Keratinocyte (primary cell): ENCODE measurements around the gene PTPRN2. TPM values are rescaled to one million over a fixed set of nuclear protein-coding genes. Genes with fewer than 3 reads are reported as not detected.

ENCODE experiments used
- DNase-seq: peaks from one replicate; pipeline ENCODE4 v3.0.0-alpha.2; 2011; ENCODE audit warnings: low read depth, missing footprints, low spot score
- FAIRE-seq: peaks from 2 replicates; lab custom pipeline; 2011; peaks lifted over from hg19 to GRCh38; lab: Jason Lieb, UNC
- H2AFZ ChIP-seq: 2 replicates; pipeline ENCODE4 v1.6.0; 2012; ENCODE audit warnings: low read length, control low read depth, inconsistent platforms; ENCODE audit not compliant: control insufficient read depth
- H3K27ac ChIP-seq: 2 replicates; pipeline ENCODE4 v1.5.1; 2011; ENCODE audit warnings: low read length; ENCODE audit not compliant: control insufficient read depth, insufficient read depth
- H3K27me3 ChIP-seq: 3 replicates; pipeline ENCODE4 v1.6.0; 2011; ENCODE audit warnings: low read length; ENCODE audit not compliant: control insufficient read depth, insufficient read depth; ENCODE audit errors: extremely low read depth
- H3K36me3 ChIP-seq, 2 experiments: 2 replicates in 1 of 2; 3 replicates in 1 of 2; pipeline ENCODE4 v1.5.1; 2011; ENCODE audit warnings: low read length in 2 of 2, mild to moderate bottlenecking in 1 of 2; ENCODE audit not compliant: control insufficient read depth in 2 of 2, insufficient read depth in 2 of 2; ENCODE audit errors: extremely low read depth in 1 of 2
- H3K4me1 ChIP-seq: 3 replicates; pipeline ENCODE4 v1.5.1; 2011; ENCODE audit warnings: low read length; ENCODE audit not compliant: control insufficient read depth, insufficient read depth; ENCODE audit errors: extremely low read depth
- H3K4me2 ChIP-seq: 3 replicates; pipeline ENCODE4 v1.6.0; 2011; ENCODE audit warnings: low read depth, low read length; ENCODE audit not compliant: control insufficient read depth, insufficient read depth; ENCODE audit errors: extremely low read depth
- H3K4me3 ChIP-seq, 3 experiments: fragments of 200-600 bp in 1 of 3; sonication (generic) in 1 of 3; 2 replicates in 2 of 3; 3 replicates in 1 of 3; pipeline ENCODE4 v1.5.1; 2011 to 2016; ENCODE audit warnings: low read length in 3 of 3, mild to moderate bottlenecking in 3 of 3, control low read depth in 2 of 3, inconsistent platforms in 1 of 3, low read depth in 1 of 3, mixed read lengths in 1 of 3, mixed run types in 1 of 3, moderate library complexity in 1 of 3; ENCODE audit not compliant: control insufficient read depth in 2 of 3, insufficient read depth in 2 of 3; ENCODE audit errors: extremely low read depth in 1 of 3
- H3K79me2 ChIP-seq: 2 replicates; pipeline ENCODE4 v1.6.0; 2012; ENCODE audit warnings: low read length; ENCODE audit not compliant: control insufficient read depth, insufficient read depth
- H3K9ac ChIP-seq: 3 replicates; pipeline ENCODE4 v1.6.0; 2011; ENCODE audit warnings: low read length; ENCODE audit not compliant: control insufficient read depth, insufficient read depth; ENCODE audit errors: extremely low read depth
- H3K9me1 ChIP-seq: 3 replicates; pipeline ENCODE4 v1.6.0; 2011; ENCODE audit warnings: low read length; ENCODE audit not compliant: control insufficient read depth, insufficient read depth; ENCODE audit errors: extremely low read depth
- H3K9me3 ChIP-seq: 2 replicates; pipeline ENCODE4 v1.5.1; 2012; ENCODE audit warnings: low read depth, low read length; ENCODE audit not compliant: control insufficient read depth
- H4K20me1 ChIP-seq: 3 replicates; pipeline ENCODE4 v1.6.0; 2011; ENCODE audit warnings: low read length; ENCODE audit not compliant: control insufficient read depth, insufficient read depth; ENCODE audit errors: extremely low read depth
- EZH2 ChIP-seq: IDR thresholded peaks from one replicate; pipeline ENCODE4 v1.6.1; 2012; ENCODE audit warnings: inconsistent platforms, mild to moderate bottlenecking, low read length, moderate library complexity
- dilution Hi-C: fragments of 300-500 bp; cut with MboI; formaldehyde crosslinking; loops from one replicate; pipeline ENCODE4 v1.7.0; 2020; ENCODE audit warnings: low sequenced_read_pairs; ENCODE audit not compliant: extremely low pct_ligation_motif_present
- polyA plus RNA-seq, 5 experiments: library from polyadenylated mRNA; depleted of rRNA in 3 of 5; stranded (reverse) in 3 of 5; stranded (forward) in 1 of 5; unstranded in 1 of 5; fragments of >200 nt; gene quantifications; 1 replicate in 1 of 5; 2 replicates in 3 of 5; 3 replicates in 1 of 5; pipeline versions ENCODE4 v1.2.1 to v1.2.3, GENCODE V29; 2011 to 2012; ENCODE audit warnings: missing spikeins in 2 of 5, low read depth in 1 of 5, low replicate concordance in 1 of 5
- TF ChIP-seq, protein P1 (sequence below), 3 experiments: IDR thresholded peaks in 1 of 3; conservative IDR thresholded peaks in 1 of 3; optimal IDR thresholded peaks in 1 of 3; 2 replicates in 2 of 3; 3 replicates in 1 of 3; pipeline versions ENCODE3 to v1.5.1; 2011; ENCODE audit warnings: low read length in 3 of 3, mild to moderate bottlenecking in 3 of 3, moderate library complexity in 2 of 3, control low read depth in 1 of 3, inconsistent platforms in 1 of 3; ENCODE audit not compliant: insufficient read depth in 2 of 3; ENCODE audit errors: extremely low read depth in 1 of 3

PTPRN2 gene
- polyA plus RNA-seq, 1 donor (not counting 4 experiments of a cell fraction or from before 2014, with no cell fraction given) = not detected

DNA sequence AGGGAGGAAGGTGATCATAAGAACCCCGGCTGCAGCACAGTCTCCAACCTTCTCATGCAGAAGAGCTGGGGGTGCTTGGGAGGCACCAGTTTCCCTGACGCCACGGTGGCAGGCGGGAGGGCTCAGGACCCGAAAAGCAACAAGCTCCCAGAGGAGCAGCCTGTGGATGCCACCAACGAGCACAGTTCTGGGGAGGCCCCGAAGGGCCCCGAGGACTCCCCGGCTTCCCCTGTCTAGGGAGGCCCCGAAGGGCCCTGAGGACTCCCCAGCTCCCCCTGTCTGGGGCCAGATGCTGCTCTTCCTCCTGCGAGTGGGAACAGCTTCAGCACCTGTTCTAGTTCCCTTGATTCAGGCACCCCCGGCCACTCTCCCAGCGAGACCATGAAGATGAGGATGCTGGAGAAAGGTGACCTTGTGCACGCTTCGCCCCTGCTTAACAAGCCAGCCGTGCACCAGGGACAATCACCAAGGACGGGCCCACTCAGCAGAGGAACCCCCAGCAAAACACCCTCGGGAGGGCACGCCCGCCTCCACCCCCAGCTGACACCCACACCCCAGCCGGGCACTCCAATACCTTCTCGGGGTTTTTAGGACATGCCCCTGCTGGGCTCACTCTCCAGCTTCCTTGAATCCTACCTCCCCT is 112.5 kb downstream of the PTPRN2 start:
- no peaks in the 10 kb centered on the region for H4K20me1 ChIP-seq
- H3K27ac ChIP-seq = no peak overlapping the region
- no peaks in the 10 kb centered on the region for H3K4me1 ChIP-seq
- H3K4me2 ChIP-seq = no peak overlapping the region
- H2AFZ ChIP-seq = no peak overlapping the region
- H3K9me3 ChIP-seq = peaks cover 4% of the 10 kb centered on the region
- H3K36me3 ChIP-seq = no peaks in the 10 kb centered on the region
- FAIRE-seq (no peak), DNase-seq (no peak)
- H3K79me2 ChIP-seq = no peaks in the 10 kb centered on the region
- TF ChIP-seq EZH2 = no peak
- TF ChIP-seq, protein P1, sequence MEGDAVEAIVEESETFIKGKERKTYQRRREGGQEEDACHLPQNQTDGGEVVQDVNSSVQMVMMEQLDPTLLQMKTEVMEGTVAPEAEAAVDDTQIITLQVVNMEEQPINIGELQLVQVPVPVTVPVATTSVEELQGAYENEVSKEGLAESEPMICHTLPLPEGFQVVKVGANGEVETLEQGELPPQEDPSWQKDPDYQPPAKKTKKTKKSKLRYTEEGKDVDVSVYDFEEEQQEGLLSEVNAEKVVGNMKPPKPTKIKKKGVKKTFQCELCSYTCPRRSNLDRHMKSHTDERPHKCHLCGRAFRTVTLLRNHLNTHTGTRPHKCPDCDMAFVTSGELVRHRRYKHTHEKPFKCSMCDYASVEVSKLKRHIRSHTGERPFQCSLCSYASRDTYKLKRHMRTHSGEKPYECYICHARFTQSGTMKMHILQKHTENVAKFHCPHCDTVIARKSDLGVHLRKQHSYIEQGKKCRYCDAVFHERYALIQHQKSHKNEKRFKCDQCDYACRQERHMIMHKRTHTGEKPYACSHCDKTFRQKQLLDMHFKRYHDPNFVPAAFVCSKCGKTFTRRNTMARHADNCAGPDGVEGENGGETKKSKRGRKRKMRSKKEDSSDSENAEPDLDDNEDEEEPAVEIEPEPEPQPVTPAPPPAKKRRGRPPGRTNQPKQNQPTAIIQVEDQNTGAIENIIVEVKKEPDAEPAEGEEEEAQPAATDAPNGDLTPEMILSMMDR (optimal IDR thresholded peaks at IDR 0.05 in 1 of 3, IDR thresholded peaks at IDR 0.05 in 1 of 3, conservative IDR thresholded peaks at IDR 0.05 in 1 of 3; ENCODE audit: extremely low read depth in 1 of 3, insufficient read depth in 2 of 3, low read length in 3 of 3) = no peak
- no peaks in the 10 kb centered on the region for H3K27me3 ChIP-seq
- no peak overlapping the region for H3K9ac ChIP-seq
- dilution Hi-C loops = no loop called here
- no peaks in the 10 kb centered on the region for H3K9me1 ChIP-seq
- no peak overlapping the region for H3K4me3 ChIP-seq

DNA sequence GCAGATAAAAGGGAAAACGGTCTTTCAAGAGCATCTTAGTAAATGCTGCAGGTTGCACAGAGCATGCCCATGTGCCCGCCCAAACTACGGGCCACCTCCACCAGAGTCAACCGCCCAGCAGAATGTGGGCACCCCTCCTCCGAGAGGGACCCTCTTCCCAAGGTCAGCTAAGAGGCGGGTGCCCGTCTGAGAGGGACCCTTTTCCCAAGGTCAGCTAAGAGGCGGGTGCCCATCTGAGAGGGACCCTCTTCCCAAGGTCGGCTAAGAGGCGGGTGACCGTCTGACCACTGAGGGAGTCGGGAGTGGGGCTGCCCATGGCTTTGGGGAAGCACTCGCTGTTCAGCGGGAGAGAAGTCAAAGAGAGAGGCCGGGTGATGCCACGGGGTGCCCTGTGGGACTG is 113.1 kb downstream of the PTPRN2 start:
- Histone ChIP-seq H3K9ac (no peak overlapping the region), H3K27ac (no peak overlapping the region), H3K9me1 (no peaks in the 10 kb centered on the region), H2AFZ (no peak overlapping the region), H3K4me2 (no peak overlapping the region), H3K36me3 (no peaks in the 10 kb centered on the region), H3K4me1 (no peaks in the 10 kb centered on the region), H3K27me3 (no peaks in the 10 kb centered on the region), H4K20me1 (no peaks in the 10 kb centered on the region), H3K4me3 (no peak overlapping the region), H3K9me3 (peaks cover 4% of the 10 kb centered on the region), H3K79me2 (no peaks in the 10 kb centered on the region)
- dilution Hi-C loops = no loop called here
- DNase-seq (no peak), FAIRE-seq (no peak)
- no peak for TF ChIP-seq EZH2
- TF ChIP-seq, protein P1 (optimal IDR thresholded peaks at IDR 0.05 in 1 of 3, IDR thresholded peaks at IDR 0.05 in 1 of 3, conservative IDR thresholded peaks at IDR 0.05 in 1 of 3; ENCODE audit: extremely low read depth in 1 of 3, insufficient read depth in 2 of 3, low read length in 3 of 3) = no peak
